Breast epithelium (tissue), 4 donors: Measurements from ENCODE around the gene CEP131. TPM values are rescaled to one million over a fixed set of nuclear protein-coding genes. Genes with fewer than 3 reads are reported as not detected.
A peak's percentile ranks its signal among the peaks of the same experiment; 100 is the strongest.

Experiments used
- DNase-seq, 2 donors: peaks; one replicate each; pipeline ENCODE4 v3.0.0-alpha.2; 2019; ENCODE audit warnings: low spot score in 2 of 2
- H3K27ac ChIP-seq, 2 donors: fragments of 200-600 bp; sonication (generic) in 1 of 2; one replicate each; pipeline ENCODE4 v1.5.1; 2016 to 2019; ENCODE audit warnings: mild to moderate bottlenecking in 1 of 2
- H3K27me3 ChIP-seq, 2 donors: fragments of 200-600 bp; sonication (generic) in 1 of 2; one replicate each; pipeline versions ENCODE4 v1.5.1 to v1.6.0; 2017 to 2019; ENCODE audit warnings: control low read depth in 1 of 2, mild to moderate bottlenecking in 1 of 2
- H3K36me3 ChIP-seq: fragments of 200-600 bp; one replicate; pipeline ENCODE4 v1.5.1; 2019
- H3K4me1 ChIP-seq, 2 donors: fragments of 200-600 bp; sonication (generic); one replicate each; pipeline ENCODE4 v1.5.1; 2016 to 2019; ENCODE audit warnings: control low read depth in 1 of 2
- H3K4me3 ChIP-seq, 3 donors: fragments of 200-600 bp; sonication (generic); 1 replicate in 2 of 3; 2 replicates in 1 of 3; pipeline ENCODE4 v1.5.1; 2016 to 2019; ENCODE audit warnings: mild to moderate bottlenecking in 3 of 3, moderate library complexity in 2 of 3
- H3K9me3 ChIP-seq, 2 donors: fragments of 200-600 bp; sonication (generic) in 1 of 2; one replicate each; pipeline ENCODE4 v1.5.1; 2016 to 2019; ENCODE audit warnings: control low read depth in 1 of 2
- CTCF ChIP-seq, 3 donors: fragments of 450-650 bp; IDR thresholded peaks; one replicate each; pipeline ENCODE4 v1.5.1; 2016 to 2017; ENCODE audit warnings: antibody characterized with exemption in 3 of 3, mild to moderate bottlenecking in 3 of 3, moderate library complexity in 3 of 3
- POLR2A ChIP-seq: fragments of 450-650 bp; IDR thresholded peaks from one replicate; pipeline ENCODE4 v1.6.1; 2016; ENCODE audit warnings: antibody characterized with exemption, mild to moderate bottlenecking, moderate library complexity
- POLR2AphosphoS5 ChIP-seq, 3 donors: sonication (generic); formaldehyde crosslinking; IDR thresholded peaks; one replicate each; pipeline ENCODE4 v1.6.1; 2017; ENCODE audit warnings: antibody characterized with exemption in 3 of 3
- intact Hi-C: fragments of 100-400 bp; cut with DNase I; formaldehyde crosslinking; loops from one replicate; pipeline ENCODE4 v1.15.1; 2023; ENCODE audit warnings: low total_unique reads
- total RNA-seq, 3 donors: library from RNA; depleted of rRNA; stranded (reverse); fragments of >200 nt; gene quantifications; one replicate each; pipeline ENCODE4 v1.1.0, GENCODE V29; 2016

CEP131 gene
- total RNA-seq, 3 donors from 2014 or later: 6.9 to 12.8 (median 9.7) TPM

DNA sequence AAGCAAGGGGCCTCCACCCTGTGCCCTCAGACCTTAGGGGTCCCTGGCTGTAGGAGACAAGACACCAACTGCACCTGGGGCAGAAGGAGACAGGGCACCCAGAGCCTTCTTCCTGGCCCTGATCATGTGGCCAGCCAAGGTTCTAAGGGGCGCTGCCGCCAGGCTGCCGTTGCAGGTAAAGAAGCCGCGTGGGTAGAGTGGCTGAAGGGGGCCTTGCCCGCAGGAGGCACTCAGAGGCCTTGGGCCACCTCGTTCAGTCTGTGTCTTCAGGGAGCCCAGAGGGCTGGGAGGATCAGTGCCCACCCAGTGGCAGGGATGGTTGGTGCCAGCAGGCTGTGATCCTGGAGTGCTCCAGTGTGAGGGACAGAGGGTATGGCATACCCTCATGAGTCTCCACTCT is 55.1 kb downstream of the CEP131 start:
- no peaks in the 10 kb centered on the region for H3K9me3 ChIP-seq
- TF ChIP-seq POLR2AphosphoS5 (IDR thresholded peaks at IDR 0.05) (no peak), POLR2A (no peak), CTCF (IDR thresholded peaks at IDR 0.05) (no peak)
- intact Hi-C loops: no loop called here

DNA sequence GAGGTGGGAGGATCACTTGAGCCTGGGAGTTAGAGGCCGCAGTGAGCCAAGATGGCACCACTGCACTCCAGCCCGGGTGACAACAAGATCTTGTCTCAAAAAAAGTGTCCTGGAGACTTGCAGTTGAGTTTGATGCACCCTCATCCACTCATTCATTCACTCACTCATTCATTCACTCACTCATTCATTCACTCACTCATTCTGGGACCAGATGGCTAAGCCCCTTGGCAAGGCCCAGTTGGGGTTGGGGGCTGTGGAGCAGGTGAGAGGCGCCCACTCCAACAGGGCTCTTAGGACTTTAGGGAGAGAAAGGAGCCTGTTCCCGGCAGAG is 55.6 kb downstream of the CEP131 start:
- Histone ChIP-seq H3K27ac (no peak overlapping the region), H3K4me3 (no peak overlapping the region), H3K27me3 (peaks cover 0 to 4% of the 10 kb centered on the region in 2 donors), H3K9me3 (no peaks in the 10 kb centered on the region), H3K4me1 (no peaks in the 10 kb centered on the region), H3K36me3 (no peaks in the 10 kb centered on the region)
- intact Hi-C loops: no loop called here
- TF ChIP-seq POLR2A (no peak), CTCF (IDR thresholded peaks at IDR 0.05) (no peak), POLR2AphosphoS5 (IDR thresholded peaks at IDR 0.05) (no peak)
- DNase-seq: no peak

More for the DNA sequence above, 55.1 kb downstream of the CEP131 start:
- no peak overlapping the region for H3K27ac ChIP-seq
- peaks cover 0 to 4% of the 10 kb centered on the region in 2 donors for H3K27me3 ChIP-seq
- no peaks in the 10 kb centered on the region for H3K36me3 ChIP-seq
- no peaks in the 10 kb centered on the region for H3K4me1 ChIP-seq
- no peak overlapping the region for H3K4me3 ChIP-seq
- DNase-seq: no peak

DNA sequence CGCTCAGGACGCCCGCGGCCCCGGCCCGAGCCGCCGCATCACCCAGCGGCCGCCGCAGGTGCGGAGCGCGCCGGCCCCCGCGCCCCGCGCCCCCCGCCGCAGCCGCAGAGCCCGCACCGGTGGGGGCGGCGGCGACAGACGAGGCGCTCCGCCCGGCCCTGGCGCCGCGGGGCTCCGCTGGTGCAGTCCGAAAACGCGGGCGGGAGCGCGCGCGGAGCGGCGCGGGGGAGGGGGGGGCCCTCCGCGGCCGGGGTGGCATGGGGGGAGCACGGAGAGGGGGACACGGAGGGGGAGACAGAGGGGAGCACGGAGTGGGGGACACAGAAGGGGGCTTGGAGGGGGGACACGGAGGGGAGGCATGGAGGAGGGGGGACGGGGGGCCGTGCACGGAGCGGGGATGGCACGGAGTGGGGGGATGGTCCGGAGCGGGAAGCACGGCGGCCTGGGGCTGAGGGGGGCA is 56.7 kb downstream of the CEP131 start, which contains the start of gene AATK:
Gene AATK (minus strand): TSS at position 189 of the 460 bp plus-strand sequence. CDS start 229 bp downstream, outside the sequence.
- peak within 1 kb of the TSS; percentile 23 to 66 (median 42) for H3K4me3 ChIP-seq
- intact Hi-C loops: no loop called here
- peaks cover 0 to 4% of the 10 kb centered on the region in 2 donors for H3K27me3 ChIP-seq
- no peaks in the 10 kb centered on the region for H3K9me3 ChIP-seq
- no peak for DNase-seq
- H3K36me3 ChIP-seq: no peaks in the 10 kb centered on the region
- TF ChIP-seq POLR2A (no peak), POLR2AphosphoS5 (IDR thresholded peaks at IDR 0.05) (no peak), CTCF (IDR thresholded peaks at IDR 0.05) (no peak)
- no peaks in the 10 kb centered on the region for H3K4me1 ChIP-seq
- H3K27ac ChIP-seq: peak within 1 kb of the TSS in 1 of 2 donors; percentile 4

DNA sequence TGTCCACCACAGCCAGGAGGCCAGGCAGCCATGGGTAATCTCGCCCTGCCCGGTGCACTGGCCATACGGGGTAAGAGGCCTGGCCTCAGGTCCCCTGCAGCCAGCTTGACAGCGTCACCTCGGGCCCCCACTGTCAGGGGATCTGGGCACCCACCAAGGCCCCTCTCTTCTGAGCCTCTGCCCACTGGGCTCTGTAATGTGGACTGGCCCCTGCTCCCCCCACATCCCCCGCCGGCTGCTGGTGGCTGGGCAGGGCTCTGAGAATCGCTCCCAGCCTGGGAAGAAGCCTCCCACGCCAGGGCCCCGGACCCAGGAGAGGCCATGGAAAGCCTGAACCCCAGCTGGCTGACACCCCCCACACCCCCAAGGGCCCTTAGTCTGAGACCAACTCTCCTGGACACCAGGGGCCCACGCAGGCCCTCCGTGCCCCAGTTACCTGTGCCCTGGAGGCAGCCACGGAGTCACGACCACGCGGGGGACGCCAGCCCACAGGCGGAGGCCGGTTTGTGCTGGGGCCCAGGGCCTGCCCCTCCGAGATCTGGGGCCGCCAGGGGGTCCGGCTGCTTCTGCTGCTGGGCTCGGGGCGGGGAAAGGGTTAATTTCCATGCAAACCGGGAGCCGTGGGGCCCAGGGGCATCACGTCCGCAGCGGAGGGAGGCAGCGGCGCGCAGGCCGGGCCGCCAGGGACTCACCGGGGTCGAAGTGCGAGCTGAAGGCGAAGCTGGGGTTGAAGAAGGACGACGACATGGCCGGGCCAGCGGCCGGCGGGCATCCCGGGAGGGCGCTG is 57.3 kb downstream of the CEP131 start, which contains the start of gene PVALEF:
Gene PVALEF (plus strand): TSS at position 262 of the 787 bp plus-strand sequence. CDS start 15,720 bp downstream, outside the sequence.
- no peak for DNase-seq
- H3K27ac ChIP-seq: peak within 1 kb of the TSS in 1 of 2 donors; percentile 4
- intact Hi-C loops: no loop called here

More for the DNA sequence above, 57.3 kb downstream of the CEP131 start, which contains the start of gene PVALEF:
- Histone ChIP-seq H3K36me3 (no peaks in the 10 kb centered on the region), H3K27me3 (peaks cover 0 to 4% of the 10 kb centered on the region in 2 donors), H3K4me3 (peak within 1 kb of the TSS; percentile 23 to 66 (median 42)), H3K4me1 (no peaks in the 10 kb centered on the region), H3K9me3 (no peaks in the 10 kb centered on the region)
- TF ChIP-seq POLR2AphosphoS5 (IDR thresholded peaks at IDR 0.05): no peak
- no peak for TF ChIP-seq POLR2A
- TF ChIP-seq CTCF (IDR thresholded peaks at IDR 0.05): no peak
